OCI-LY3 (cell line): Measurements from ENCODE around the gene TEAD3.

ENCODE experiments used
- H2AFZ ChIP-seq: fragments of 200-600, 300-600 bp; shearing (Covaris generic); 2 replicates; pipeline ENCODE4 v1.6.0; 2014; ENCODE audit warnings: antibody characterized with exemption, low read depth, low read length
- H3K27ac ChIP-seq: fragments of 200-600, 300-600 bp; sonication (generic); 2 replicates; pipeline ENCODE4 v1.5.1; 2014; ENCODE audit warnings: mild to moderate bottlenecking, low read length, moderate library complexity, mixed read lengths
- H3K27me3 ChIP-seq: fragments of 200-600, 300-600 bp; sonication (generic); 2 replicates; pipeline ENCODE4 v1.6.1; 2014; ENCODE audit warnings: low read depth, low read length, mixed read lengths
- H3K36me3 ChIP-seq: fragments of 200-600, 300-600 bp; sonication (generic); replicated peaks from 2 replicates; pipeline ENCODE3; 2014; ENCODE audit warnings: low read depth, low read length, mixed read lengths
- H3K4me1 ChIP-seq: fragments of 300-600, 200-600 bp; sonication (generic); 2 replicates; pipeline ENCODE4 v1.6.1; 2014; ENCODE audit warnings: low read length, mixed read lengths
- H3K4me2 ChIP-seq: fragments of 200-600, 300-600 bp; sonication (generic); 2 replicates; pipeline ENCODE4 v1.6.1; 2014; ENCODE audit warnings: low read length, mixed read lengths
- H3K4me3 ChIP-seq: fragments of 300-600, 200-600 bp; sonication (generic); 2 replicates; pipeline ENCODE4 v1.5.1; 2014; ENCODE audit warnings: antibody characterized with exemption, mild to moderate bottlenecking, low read length, moderate library complexity
- H3K79me2 ChIP-seq: fragments of 300-600, 200-600 bp; shearing (Covaris generic); 2 replicates; pipeline ENCODE4 v1.6.1; 2014; ENCODE audit warnings: mild to moderate bottlenecking, low read length, mixed read lengths
- H3K9ac ChIP-seq: fragments of 300-600, 200-600 bp; shearing (Covaris generic); 2 replicates; pipeline ENCODE4 v1.6.0; 2014; ENCODE audit warnings: mild to moderate bottlenecking, low read length, moderate library complexity
- H3K9me3 ChIP-seq: fragments of 200-600, 300-600 bp; shearing (Covaris generic); 2 replicates; pipeline ENCODE4 v1.6.1; 2014; ENCODE audit warnings: low read length, mixed read lengths; ENCODE audit not compliant: insufficient read depth
- H4K20me1 ChIP-seq: fragments of 200-600, 300-600 bp; sonication (generic); 2 replicates; pipeline ENCODE4 v1.6.1; 2016; ENCODE audit warnings: low read length, mixed read lengths; ENCODE audit not compliant: insufficient read depth
- CTCF ChIP-seq: fragments of 200-600, 300-600 bp; sonication (generic); IDR thresholded peaks from 2 replicates; pipeline ENCODE4 v1.5.1; 2014; ENCODE audit warnings: antibody characterized with exemption, low read length, low read depth
- EZH2phosphoT487 ChIP-seq: fragments of 200-600 bp; shearing (Covaris generic); IDR thresholded peaks from 2 replicates; pipeline ENCODE4 v1.6.1; 2018; ENCODE audit warnings: antibody characterized with exemption, mixed run types, low read depth

TEAD3 gene

GRCh38 chr6:35485402-35485877 lies 11.4 kb downstream of the TEAD3 start:
- TF ChIP-seq CTCF (no peak), EZH2phosphoT487 (no peak)
- H3K9ac ChIP-seq: no peak overlapping the region
- H3K4me1 ChIP-seq: peaks cover 12% of the 10 kb centered on the region
- H3K36me3 ChIP-seq: no peaks in the 10 kb centered on the region
- H3K4me2 ChIP-seq: no peak overlapping the region
- no peaks in the 10 kb centered on the region for H3K27me3 ChIP-seq
- H3K9me3 ChIP-seq: no peaks in the 10 kb centered on the region
- H3K27ac ChIP-seq: no peak overlapping the region
- no peak overlapping the region for H2AFZ ChIP-seq
- no peaks in the 10 kb centered on the region for H4K20me1 ChIP-seq
- no peaks in the 10 kb centered on the region for H3K79me2 ChIP-seq
- H3K4me3 ChIP-seq: no peak overlapping the region

- no peaks in the 10 kb centered on the region for H3K9me3 ChIP-seq
- no peak overlapping the region for H3K9ac ChIP-seq
- no peaks in the 10 kb centered on the region for H3K79me2 ChIP-seq
- no peak for TF ChIP-seq CTCF
- TF ChIP-seq EZH2phosphoT487: no peak
- no peak overlapping the region for H3K4me3 ChIP-seq
- H2AFZ ChIP-seq: no peak overlapping the region
- H4K20me1 ChIP-seq: no peaks in the 10 kb centered on the region
- H3K36me3 ChIP-seq: no peaks in the 10 kb centered on the region
- H3K27me3 ChIP-seq: no peaks in the 10 kb centered on the region
- no peak overlapping the region for H3K27ac ChIP-seq
- peaks cover 9% of the 10 kb centered on the region for H3K4me1 ChIP-seq
- H3K4me2 ChIP-seq: no peak overlapping the region
Measured at GRCh38 chr6:35484921-35485392, 11.9 kb downstream of the TEAD3 start.

- Histone ChIP-seq H4K20me1 (no peaks in the 10 kb centered on the region), H3K9ac (no peak overlapping the region), H3K27ac (no peak overlapping the region), H3K36me3 (no peaks in the 10 kb centered on the region), H3K4me1 (peaks cover 7% of the 10 kb centered on the region), H2AFZ (no peak overlapping the region), H3K4me2 (no peak overlapping the region), H3K4me3 (no peak overlapping the region), H3K9me3 (no peaks in the 10 kb centered on the region), H3K79me2 (no peaks in the 10 kb centered on the region), H3K27me3 (no peaks in the 10 kb centered on the region)
- TF ChIP-seq CTCF: no peak
- TF ChIP-seq EZH2phosphoT487: no peak
Measured at GRCh38 chr6:35483893-35484645, 12.8 kb downstream of the TEAD3 start.

- TF ChIP-seq CTCF (no peak), EZH2phosphoT487 (no peak)
- H3K27ac ChIP-seq: no peak overlapping the region
- H3K4me1 ChIP-seq: peaks cover 7% of the 10 kb centered on the region
Measured at GRCh38 chr6:35483490-35483889, 13.4 kb downstream of the TEAD3 start.

More at GRCh38 chr6:35483490-35483889, 13.4 kb downstream of the TEAD3 start:
- Histone ChIP-seq H3K36me3 (no peaks in the 10 kb centered on the region), H3K9ac (no peak overlapping the region), H3K27me3 (no peaks in the 10 kb centered on the region), H4K20me1 (no peaks in the 10 kb centered on the region), H3K4me3 (no peak overlapping the region), H3K4me2 (no peak overlapping the region), H2AFZ (no peak overlapping the region), H3K79me2 (no peaks in the 10 kb centered on the region), H3K9me3 (no peaks in the 10 kb centered on the region)
